Peyer's patch (tissue), 4 donors: Measurements from ENCODE around the gene DENND4B. TPM values are rescaled to one million over a fixed set of nuclear protein-coding genes. Genes with fewer than 3 reads are reported as not detected.

Source experiments
- DNase-seq, 3 donors: peaks; one replicate each; pipeline ENCODE4 v3.0.0-alpha.2; 2017 to 2019
- H3K27ac ChIP-seq, 4 donors: fragments of 200-600 bp; sonication (generic); one replicate each; pipeline ENCODE4 v1.5.1; 2016 to 2019
- H3K27me3 ChIP-seq, 2 donors: fragments of 200-600 bp; sonication (generic); one replicate each; pipeline ENCODE4 v1.5.1; 2019
- H3K36me3 ChIP-seq, 3 donors: fragments of 200-600 bp; sonication (generic); one replicate each; pipeline ENCODE4 v1.5.1; 2016 to 2019
- H3K4me1 ChIP-seq, 4 donors: fragments of 200-600 bp; sonication (generic); one replicate each; pipeline ENCODE4 v1.5.1; 2016 to 2019
- H3K4me3 ChIP-seq, 4 donors: fragments of 200-600 bp; sonication (generic); 1 replicate in 3 of 4; 2 replicates in 1 of 4; pipeline ENCODE4 v1.5.1; 2016 to 2019; ENCODE audit warnings: mild to moderate bottlenecking in 1 of 4
- H3K9me3 ChIP-seq, 4 donors: fragments of 200-600 bp; sonication (generic); one replicate each; pipeline ENCODE4 v1.5.1; 2016 to 2019; ENCODE audit warnings: mild to moderate bottlenecking in 1 of 4
- POLR2A ChIP-seq, 2 donors: fragments of 450-650 bp; IDR thresholded peaks; one replicate each; pipeline ENCODE4 v1.5.1; 2017; ENCODE audit warnings: antibody characterized with exemption in 2 of 2, mild to moderate bottlenecking in 2 of 2, moderate library complexity in 2 of 2
- total RNA-seq, 4 donors: library from RNA; depleted of rRNA; stranded (reverse); fragments of >200 nt; gene quantifications; one replicate each; pipeline ENCODE4 v1.1.0, GENCODE V29; 2016
- TF ChIP-seq, protein P1 (sequence below), 6 experiments: fragments of 450-650 bp in 4 of 6; fragments of 200-600 bp in 2 of 6; sonication (generic) in 1 of 6; IDR thresholded peaks; one replicate each; pipeline ENCODE4 v1.5.1; 2017 to 2019; ENCODE audit warnings: antibody characterized with exemption in 6 of 6, mild to moderate bottlenecking in 3 of 6, moderate library complexity in 1 of 6

DENND4B gene
- total RNA-seq, 4 donors from 2014 or later, result 48.2 to 130 (median 91.6) TPM

DNA sequence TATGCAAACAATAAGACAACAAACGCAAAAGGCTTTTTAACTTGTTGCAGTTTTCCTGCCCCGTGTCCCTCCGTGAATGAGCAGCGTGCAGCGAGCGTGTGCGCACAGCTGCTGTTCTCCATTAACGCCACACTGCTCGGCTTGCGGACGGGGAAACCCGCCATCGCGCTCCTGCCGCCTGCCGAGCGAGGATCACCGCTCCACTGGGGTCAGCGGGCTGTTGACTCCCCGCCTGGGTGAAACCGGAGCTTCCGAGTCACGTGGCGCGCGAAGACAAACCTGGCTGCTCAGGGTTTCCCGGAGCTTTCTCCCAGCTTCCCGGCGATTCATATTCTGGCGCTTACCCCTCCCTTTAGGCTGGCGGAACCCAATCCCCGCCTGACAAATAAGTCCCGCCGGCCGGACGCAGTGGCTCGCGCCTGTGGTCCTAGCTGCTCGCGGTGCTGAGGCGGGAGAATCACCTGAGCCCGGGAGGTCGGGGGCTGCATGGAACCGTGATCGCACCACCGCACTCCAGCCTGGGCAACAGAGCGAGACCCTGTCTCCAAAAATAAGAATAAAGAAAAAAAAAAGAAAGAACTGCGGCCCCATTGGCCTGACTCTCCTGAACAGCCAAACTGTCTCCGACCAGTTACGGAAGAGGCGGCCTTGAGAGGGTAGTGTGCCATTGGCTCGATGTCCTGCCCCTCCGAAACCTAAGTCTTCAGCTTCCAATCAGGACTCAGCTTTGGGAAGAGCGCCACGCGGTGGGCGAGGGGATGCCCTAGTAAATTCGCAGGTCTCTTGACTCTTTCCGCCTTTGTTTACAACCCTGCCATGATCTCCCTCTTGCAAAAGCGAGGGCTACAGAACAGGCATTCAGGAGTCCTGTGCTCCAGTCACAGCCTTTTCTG, 20.8 kb upstream of the DENND4B start, which contains the start of gene CREB3L4:
Gene CREB3L4 (plus strand): TSS at position 796 of the 893 bp plus-strand sequence. CDS start 624 bp downstream, outside the sequence.
- no peaks in the 10 kb centered on the region for H3K27me3 ChIP-seq
- peak; percentile 91 to 96 (median 92) for DNase-seq
- H3K4me1 ChIP-seq, result peaks cover 0 to 37% (median 8%) of the 10 kb centered on the region in 4 donors
- H3K4me3 ChIP-seq, result peak within 1 kb of the TSS; percentile 51 to 82 (median 56)
- H3K9me3 ChIP-seq, result no peaks in the 10 kb centered on the region
- TF ChIP-seq POLR2A (IDR thresholded peaks at IDR 0.05), result peak; percentile 81 to 85
- TF ChIP-seq, protein P1, sequence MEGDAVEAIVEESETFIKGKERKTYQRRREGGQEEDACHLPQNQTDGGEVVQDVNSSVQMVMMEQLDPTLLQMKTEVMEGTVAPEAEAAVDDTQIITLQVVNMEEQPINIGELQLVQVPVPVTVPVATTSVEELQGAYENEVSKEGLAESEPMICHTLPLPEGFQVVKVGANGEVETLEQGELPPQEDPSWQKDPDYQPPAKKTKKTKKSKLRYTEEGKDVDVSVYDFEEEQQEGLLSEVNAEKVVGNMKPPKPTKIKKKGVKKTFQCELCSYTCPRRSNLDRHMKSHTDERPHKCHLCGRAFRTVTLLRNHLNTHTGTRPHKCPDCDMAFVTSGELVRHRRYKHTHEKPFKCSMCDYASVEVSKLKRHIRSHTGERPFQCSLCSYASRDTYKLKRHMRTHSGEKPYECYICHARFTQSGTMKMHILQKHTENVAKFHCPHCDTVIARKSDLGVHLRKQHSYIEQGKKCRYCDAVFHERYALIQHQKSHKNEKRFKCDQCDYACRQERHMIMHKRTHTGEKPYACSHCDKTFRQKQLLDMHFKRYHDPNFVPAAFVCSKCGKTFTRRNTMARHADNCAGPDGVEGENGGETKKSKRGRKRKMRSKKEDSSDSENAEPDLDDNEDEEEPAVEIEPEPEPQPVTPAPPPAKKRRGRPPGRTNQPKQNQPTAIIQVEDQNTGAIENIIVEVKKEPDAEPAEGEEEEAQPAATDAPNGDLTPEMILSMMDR (IDR thresholded peaks at IDR 0.05), result peak; percentile 25 to 38 (median 28)
- peak within 1 kb of the TSS; percentile 84 to 91 (median 87) for H3K27ac ChIP-seq
- H3K36me3 ChIP-seq, result no peaks in the 10 kb centered on the region

DNA sequence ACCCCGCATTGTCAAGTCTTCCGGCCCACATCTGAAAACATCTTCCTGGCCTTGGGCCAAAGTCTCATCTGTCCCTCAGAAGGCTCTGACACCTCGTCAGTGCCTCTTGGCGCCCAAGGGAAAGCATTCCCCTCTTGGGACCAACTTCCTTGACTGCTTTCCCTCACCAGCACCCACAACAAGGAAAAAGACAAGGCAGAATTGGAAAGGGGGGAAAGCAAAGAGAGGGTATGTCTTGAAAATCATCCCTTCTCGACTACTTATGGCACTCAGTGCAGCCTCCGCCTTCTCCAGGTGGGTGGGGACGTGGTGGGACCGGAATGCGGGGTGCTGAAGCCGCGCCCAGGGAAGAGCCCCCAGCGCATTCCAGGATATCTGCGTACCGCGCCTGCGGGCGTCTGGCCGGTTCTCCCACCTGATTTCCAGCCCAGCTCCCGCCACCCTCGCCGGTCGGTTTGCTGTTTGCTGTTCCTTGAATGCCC, 17.4 kb upstream of the DENND4B start:
- Histone ChIP-seq H3K27ac (peak overlapping the region; percentile 87 to 96 (median 92)), H3K27me3 (no peaks in the 10 kb centered on the region), H3K36me3 (peaks cover 0 to 14% (median 0%) of the 10 kb centered on the region in 3 donors), H3K9me3 (no peaks in the 10 kb centered on the region), H3K4me1 (peaks cover 0 to 47% (median 10%) of the 10 kb centered on the region in 4 donors), H3K4me3 (peak overlapping the region; percentile 60 to 79 (median 72))
- TF ChIP-seq, protein P1 (IDR thresholded peaks at IDR 0.05), result no peak
- no peak for TF ChIP-seq POLR2A (IDR thresholded peaks at IDR 0.05)
- DNase-seq, result peak in 2 of 3 donors; percentile 66 to 73

DNA sequence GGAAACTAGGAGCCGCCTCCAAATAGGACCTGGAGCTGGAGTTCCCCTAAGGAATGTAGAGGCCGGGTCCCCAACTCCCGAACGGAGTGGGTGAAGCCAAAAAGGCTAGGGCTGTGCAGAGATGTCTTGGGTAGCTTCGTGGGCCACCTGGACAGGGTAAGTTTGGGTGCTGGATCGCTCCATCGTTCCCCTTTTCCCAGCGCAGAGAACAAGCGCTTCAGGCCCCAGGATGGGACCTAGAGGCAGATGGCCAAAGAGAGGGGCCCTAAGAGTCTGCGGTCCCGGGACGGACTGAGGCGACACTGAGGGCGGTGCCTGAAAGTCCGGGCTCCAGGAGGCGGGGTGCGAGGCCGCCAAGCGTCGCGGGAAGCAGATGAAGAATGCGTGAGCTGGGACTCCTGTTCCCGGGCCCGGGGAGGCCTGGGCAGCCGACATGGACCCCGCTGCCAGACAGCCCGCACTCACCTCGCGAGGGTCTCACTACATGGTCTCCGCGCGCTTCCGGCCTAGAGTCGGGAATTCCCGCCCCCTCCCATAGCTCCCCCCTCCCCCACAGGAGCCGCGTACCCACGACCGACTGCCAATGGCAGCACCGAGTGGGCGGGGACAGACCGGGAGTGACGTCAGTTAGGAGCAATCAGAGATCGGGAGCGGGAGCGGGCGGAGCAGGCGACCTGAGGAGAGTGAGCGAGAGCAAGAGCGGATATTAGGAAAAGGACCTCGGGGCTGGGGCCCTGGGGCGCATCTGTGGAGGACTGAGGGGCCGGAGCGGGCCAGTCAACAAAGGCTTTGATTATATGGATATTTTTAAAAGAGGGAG, 16.7 kb upstream of the DENND4B start, which contains the start of gene SLC39A1:
Gene SLC39A1 (minus strand): TSS at position 508 of the 820 bp plus-strand sequence. CDS start 822 bp downstream, outside the sequence.
- Histone ChIP-seq H3K4me3 (peak within 1 kb of the TSS; percentile 60 to 79 (median 72)), H3K27ac (peak within 1 kb of the TSS; percentile 87 to 96 (median 92)), H3K36me3 (peaks cover 0 to 14% (median 0%) of the 10 kb centered on the region in 3 donors), H3K9me3 (no peaks in the 10 kb centered on the region), H3K4me1 (peaks cover 0 to 44% (median 10%) of the 10 kb centered on the region in 4 donors), H3K27me3 (no peaks in the 10 kb centered on the region)
- TF ChIP-seq POLR2A (IDR thresholded peaks at IDR 0.05), result peak; percentile 62 to 76
- TF ChIP-seq, protein P1 (IDR thresholded peaks at IDR 0.05), result no peak
- DNase-seq, result peak; percentile 99 to 100 (median 100)

DNA sequence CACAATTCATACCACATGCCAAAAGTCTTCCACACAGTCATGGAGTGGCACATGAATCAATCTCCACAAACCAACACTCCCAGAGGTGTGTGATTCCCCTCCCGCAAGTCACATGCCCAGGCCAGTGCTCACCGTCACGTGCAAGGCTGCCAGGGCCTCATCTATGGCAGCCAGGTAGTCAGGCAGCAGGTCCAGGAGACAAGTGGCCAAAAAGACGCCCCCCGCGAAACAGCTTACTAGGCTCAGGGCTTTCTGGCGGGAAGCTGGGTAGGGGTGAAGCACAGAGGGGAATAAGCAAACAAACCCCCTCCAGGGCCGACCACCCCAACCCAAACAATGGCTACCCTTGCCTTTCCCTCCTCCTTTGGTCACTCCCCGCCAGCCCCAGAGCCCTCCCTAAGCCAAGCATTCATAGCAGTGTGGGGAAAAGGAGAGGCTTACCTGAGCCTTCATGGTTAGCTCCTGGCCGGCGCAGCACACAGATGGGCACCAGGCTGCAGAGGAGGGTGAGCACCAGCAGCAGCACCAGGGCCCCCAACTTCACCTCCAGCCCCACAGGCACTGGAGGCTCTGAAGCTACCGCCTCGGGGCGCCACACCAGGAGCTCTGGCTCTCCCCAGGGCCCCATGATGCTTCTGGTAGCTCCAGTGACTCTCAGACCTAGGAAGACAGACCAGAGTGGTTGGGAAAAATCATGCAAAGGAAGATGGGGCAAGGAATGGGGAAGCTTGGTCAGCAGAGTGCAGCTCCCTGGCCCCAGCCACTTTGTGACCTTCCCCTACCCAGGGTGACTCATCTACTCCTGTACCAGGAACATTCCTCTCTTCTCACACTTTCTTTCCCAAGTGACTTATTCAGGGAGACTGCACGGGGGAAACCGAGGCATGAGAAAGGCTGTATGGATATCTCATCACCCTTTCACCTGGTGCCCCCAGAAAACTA, 15.8 kb upstream of the DENND4B start:
- DNase-seq, result peak in 2 of 3 donors; percentile 33 to 66
- TF ChIP-seq, protein P1 (IDR thresholded peaks at IDR 0.05), result no peak
- no peak for TF ChIP-seq POLR2A (IDR thresholded peaks at IDR 0.05)
- Histone ChIP-seq H3K4me3 (peak overlapping the region; percentile 60 to 79 (median 72)), H3K27ac (peak overlapping the region; percentile 87 to 96 (median 92)), H3K9me3 (no peaks in the 10 kb centered on the region), H3K27me3 (no peaks in the 10 kb centered on the region), H3K36me3 (peaks cover 0 to 14% (median 0%) of the 10 kb centered on the region in 3 donors), H3K4me1 (peaks cover 0 to 41% (median 10%) of the 10 kb centered on the region in 4 donors)
